H54 (cell line): ENCODE measurements around the gene RMDN2.
"Not testable (repeated sequence)": the region's sequence is repeated elsewhere in the genome, so short reads cannot be mapped to it uniquely, and the experiment has no call there.

Experiments used
- DNase-seq: peaks from one replicate; pipeline ENCODE4 v3.0.0; 2011; ENCODE audit warnings: low spot score, mixed read lengths; ENCODE audit not compliant: insufficient read length
- FAIRE-seq: peaks from 3 replicates; lab custom pipeline; 2011; peaks lifted over from hg19 to GRCh38; lab: Jason Lieb, UNC
- POLR2A ChIP-seq: IDR thresholded peaks from 2 replicates; pipeline ENCODE4 v1.6.1; 2011; ENCODE audit warnings: low read depth, mild to moderate bottlenecking, low read length

The RMDN2 gene

DNA sequence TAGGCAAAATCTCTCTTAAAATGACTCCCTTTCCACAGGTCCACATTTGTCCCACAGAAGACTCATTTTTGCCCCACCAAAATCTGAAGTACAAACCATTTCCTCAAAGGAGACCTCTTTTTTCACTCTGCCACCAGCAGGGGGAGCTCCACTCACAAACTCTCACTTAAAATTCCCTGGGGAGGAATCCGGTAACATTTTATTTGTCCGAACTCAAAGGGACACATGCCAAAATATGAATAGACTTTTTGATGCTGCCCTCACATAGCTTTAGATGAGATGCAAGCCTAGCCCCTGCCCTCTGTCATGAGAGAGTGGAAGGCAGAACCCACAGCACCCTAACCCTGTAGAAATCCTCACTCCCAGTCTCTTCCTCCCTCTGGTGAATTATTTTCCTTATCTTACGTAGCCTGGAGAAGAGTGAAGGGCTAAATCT lies 57.1 kb downstream of the RMDN2 start:
- FAIRE-seq (peak; percentile 91), DNase-seq (peak; percentile 11)
- TF ChIP-seq POLR2A: no peak

GRCh38 chr2:37982847-37983246 lies 57.8 kb downstream of the RMDN2 start:
- TF ChIP-seq POLR2A: no peak
- DNase-seq: no peak
- no peak for FAIRE-seq

- TF ChIP-seq POLR2A: no peak
Measured at GRCh38 chr2:37983719-37984118, 58.6 kb downstream of the RMDN2 start.

DNA sequence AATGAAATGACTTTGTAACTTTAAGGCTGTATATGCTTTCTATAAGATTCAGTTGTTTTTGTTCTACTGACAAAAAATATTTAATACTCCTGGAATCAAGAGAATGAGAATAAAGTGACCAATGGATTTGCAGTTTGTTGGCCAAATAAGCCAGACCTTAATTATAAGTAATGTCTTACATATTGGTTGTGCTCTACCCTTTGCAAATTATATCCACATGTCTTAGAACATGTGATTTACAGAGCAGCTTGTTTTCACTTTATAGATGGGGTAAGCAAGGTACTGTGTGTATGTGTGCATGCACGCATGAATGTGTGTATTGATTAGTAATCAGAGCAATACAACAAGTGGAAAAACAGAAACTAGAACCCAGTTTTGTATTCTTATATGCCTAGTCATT lies 59.1 kb downstream of the RMDN2 start:
- no peak for TF ChIP-seq POLR2A
- DNase-seq (no peak), FAIRE-seq (no peak)

More at GRCh38 chr2:37983719-37984118, 58.6 kb downstream of the RMDN2 start:
- no peak for DNase-seq
- no peak for FAIRE-seq

DNA sequence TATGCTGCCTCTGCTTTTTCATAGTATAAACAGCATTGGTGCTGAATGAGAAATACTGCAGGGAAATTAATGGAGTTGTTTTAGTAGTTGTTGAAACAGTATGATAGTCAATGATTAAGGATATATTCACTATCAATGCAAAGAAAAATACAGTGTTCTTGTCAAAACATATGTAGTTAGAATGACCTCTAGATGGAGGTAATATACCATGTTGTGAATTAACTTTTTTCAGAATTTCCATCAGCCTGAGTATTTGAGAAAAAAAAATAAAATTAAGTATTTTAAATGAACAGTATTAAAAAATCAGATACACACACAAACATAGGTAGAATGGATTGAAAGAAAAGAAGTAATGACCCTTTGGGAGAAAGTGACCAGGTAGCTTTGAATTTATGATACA lies 59.5 kb downstream of the RMDN2 start:
- TF ChIP-seq POLR2A: no peak
- DNase-seq (no peak), FAIRE-seq (peak; percentile 70)

GRCh38 chr2:37985333-37985732 lies 60.2 kb downstream of the RMDN2 start:
- peak; percentile 86 for FAIRE-seq
- no peak for DNase-seq
- TF ChIP-seq POLR2A: no peak

DNA sequence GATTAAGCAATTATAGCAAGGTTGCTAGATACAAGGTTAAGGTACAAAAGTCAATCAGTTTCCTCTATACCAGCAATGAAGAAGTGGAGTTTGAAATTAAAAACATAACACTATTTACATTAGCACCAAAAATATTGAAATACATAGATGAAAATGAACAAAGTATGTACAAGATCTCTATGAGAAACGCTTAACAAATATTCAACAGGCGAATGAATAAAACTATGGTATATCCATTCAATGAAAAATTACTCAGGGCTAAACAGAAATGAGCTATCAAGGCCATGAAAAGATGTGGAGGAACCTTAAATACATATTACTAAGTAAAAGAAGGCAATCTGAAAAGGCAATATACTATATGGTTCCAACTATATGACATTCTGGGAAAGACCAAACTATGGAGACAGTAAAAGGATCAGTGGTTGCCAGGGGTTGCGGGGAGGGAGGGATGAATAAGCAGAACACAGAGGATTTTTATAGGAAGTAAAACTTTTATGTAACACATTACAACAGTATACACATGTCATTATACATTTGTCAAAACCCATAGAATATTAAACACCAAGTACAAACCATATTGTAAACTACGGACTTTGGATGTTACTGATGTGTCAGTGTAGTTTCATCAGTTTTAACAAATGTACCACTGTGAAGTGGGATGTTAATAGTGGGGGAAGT lies 62.1 kb downstream of the RMDN2 start:
- DNase-seq (no peak), FAIRE-seq (no peak)
- TF ChIP-seq POLR2A: no peak

- FAIRE-seq (no peak), DNase-seq (no peak)
- TF ChIP-seq POLR2A: no peak
Measured at GRCh38 chr2:37992601-37993000, 67.5 kb downstream of the RMDN2 start.

DNA sequence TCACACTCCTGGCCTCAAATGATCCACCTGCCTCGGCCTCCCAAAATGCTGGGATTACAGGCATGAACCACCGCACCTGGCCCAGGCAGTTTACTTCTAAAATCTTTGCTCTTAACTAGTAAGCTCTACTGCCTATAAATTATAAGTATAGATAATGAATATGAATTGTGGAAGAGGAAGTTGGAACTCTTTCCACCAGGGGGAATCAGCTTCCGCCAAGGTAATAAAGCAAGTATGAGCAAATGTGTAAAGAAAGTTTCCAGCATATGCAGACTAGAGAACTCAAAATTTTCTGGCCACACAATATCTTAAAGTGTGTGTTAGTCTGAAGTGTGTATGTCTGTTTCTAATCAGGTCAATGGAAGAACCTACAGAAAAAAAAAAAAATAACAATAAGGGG lies 68.1 kb downstream of the RMDN2 start:
- no peak for TF ChIP-seq POLR2A
- FAIRE-seq (peak; percentile 11), DNase-seq (no peak)

GRCh38 chr2:37997629-37998028 lies 72.5 kb downstream of the RMDN2 start:
- no peak for TF ChIP-seq POLR2A
- FAIRE-seq (peak; percentile 55), DNase-seq (no peak)

GRCh38 chr2:38000485-38001222 lies 75.6 kb downstream of the RMDN2 start:
- FAIRE-seq: no peak
- TF ChIP-seq POLR2A: no peak

GRCh38 chr2:38010187-38010586 lies 85.1 kb downstream of the RMDN2 start:
- not testable (repeated sequence) for DNase-seq, FAIRE-seq

More at GRCh38 chr2:38000485-38001222, 75.6 kb downstream of the RMDN2 start:
- DNase-seq: no peak

- no peak for FAIRE-seq
- TF ChIP-seq POLR2A: no peak
- no peak for DNase-seq
Measured at GRCh38 chr2:38010995-38011394, 85.9 kb downstream of the RMDN2 start.

GRCh38 chr2:38013158-38013752 lies 88.2 kb downstream of the RMDN2 start:
- DNase-seq (no peak), FAIRE-seq (peak; percentile 73)
- no peak for TF ChIP-seq POLR2A
